ENCODE data around the gene ST3GAL6. TPM values are rescaled to one million over a fixed set of nuclear protein-coding genes. Genes with fewer than 3 reads are reported as not detected.

ST3GAL6 gene, protein sequence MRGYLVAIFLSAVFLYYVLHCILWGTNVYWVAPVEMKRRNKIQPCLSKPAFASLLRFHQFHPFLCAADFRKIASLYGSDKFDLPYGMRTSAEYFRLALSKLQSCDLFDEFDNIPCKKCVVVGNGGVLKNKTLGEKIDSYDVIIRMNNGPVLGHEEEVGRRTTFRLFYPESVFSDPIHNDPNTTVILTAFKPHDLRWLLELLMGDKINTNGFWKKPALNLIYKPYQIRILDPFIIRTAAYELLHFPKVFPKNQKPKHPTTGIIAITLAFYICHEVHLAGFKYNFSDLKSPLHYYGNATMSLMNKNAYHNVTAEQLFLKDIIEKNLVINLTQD
- total RNA-seq (2014; rRNA removed; shearing (Covaris generic)) (3.0 and 4.0 TPM in 2 replicates), total RNA-seq (2022) (0.25 and 1.1 TPM in 2 replicates), Bru-seq, nascent RNA (percentile 29 among the genes with signal in this experiment), BruChase-seq, experiment 1, labeled RNA remaining after a 6-hour chase (percentile 24 among the genes with signal in this experiment), BruChase-seq, experiment 2, labeled RNA remaining after a 2-hour chase (percentile 28 among the genes with signal in this experiment)
- long read RNA-seq, partial matches to known transcripts, result 0 of 3 reads
- long read RNA-seq, other reads (novel, unspliced or antisense), result 3 of 3 reads

DNA sequence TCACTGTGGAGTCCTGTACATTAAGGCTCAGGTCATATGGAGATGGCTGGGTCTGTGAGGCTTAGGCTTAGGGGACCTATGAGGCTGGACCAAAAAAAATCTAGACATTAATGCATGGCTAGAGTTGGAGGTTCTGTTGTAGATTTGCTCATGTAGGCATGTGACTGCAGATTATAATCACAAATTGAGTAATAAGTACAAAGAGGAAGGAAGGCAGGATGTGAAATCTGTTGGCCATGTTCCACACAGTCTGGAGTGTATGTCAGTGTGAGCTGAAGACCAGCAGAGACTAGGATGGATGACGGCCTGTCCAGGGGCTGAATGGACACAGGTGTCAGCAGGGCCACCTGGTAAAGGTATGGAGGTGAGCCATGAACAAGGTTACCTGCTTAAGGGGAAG lies at the start of gene ST3GAL6:
ST3GAL6 (plus strand) TSS at position 265 of the 400 bp plus-strand sequence. CDS start 5,101 bp downstream, outside the sequence.
- H3K36me3 ChIP-seq (ENCODE audit: insufficient read depth, low read length), result no peaks in the 10 kb centered on the region
- H3K9me2 ChIP-seq (ENCODE audit: insufficient read depth, low read length), result no peaks in the 10 kb centered on the region
- peaks cover 13% of the 10 kb centered on the region for H3K4me1 ChIP-seq (ENCODE audit: insufficient read depth, low read length, poor library complexity, severe bottlenecking)
- H3K4me3 ChIP-seq (ENCODE audit: low read depth, low read length, poor library complexity, severe bottlenecking), result peak within 1 kb of the TSS; percentile 46
- intact Hi-C loops (cut with micrococcal nuclease; ENCODE audit: unreplicated experiment), result no loop called here
- no TSS peak for BruUV-seq (replicated peaks)
- no peak for DNase-seq (ENCODE audit: low spot score)
- TF ChIP-seq, protein P1, sequence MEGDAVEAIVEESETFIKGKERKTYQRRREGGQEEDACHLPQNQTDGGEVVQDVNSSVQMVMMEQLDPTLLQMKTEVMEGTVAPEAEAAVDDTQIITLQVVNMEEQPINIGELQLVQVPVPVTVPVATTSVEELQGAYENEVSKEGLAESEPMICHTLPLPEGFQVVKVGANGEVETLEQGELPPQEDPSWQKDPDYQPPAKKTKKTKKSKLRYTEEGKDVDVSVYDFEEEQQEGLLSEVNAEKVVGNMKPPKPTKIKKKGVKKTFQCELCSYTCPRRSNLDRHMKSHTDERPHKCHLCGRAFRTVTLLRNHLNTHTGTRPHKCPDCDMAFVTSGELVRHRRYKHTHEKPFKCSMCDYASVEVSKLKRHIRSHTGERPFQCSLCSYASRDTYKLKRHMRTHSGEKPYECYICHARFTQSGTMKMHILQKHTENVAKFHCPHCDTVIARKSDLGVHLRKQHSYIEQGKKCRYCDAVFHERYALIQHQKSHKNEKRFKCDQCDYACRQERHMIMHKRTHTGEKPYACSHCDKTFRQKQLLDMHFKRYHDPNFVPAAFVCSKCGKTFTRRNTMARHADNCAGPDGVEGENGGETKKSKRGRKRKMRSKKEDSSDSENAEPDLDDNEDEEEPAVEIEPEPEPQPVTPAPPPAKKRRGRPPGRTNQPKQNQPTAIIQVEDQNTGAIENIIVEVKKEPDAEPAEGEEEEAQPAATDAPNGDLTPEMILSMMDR (conservative IDR thresholded peaks at IDR 0.05; ENCODE audit: low read length), result no peak
- peak within 1 kb of the TSS; percentile 36 for H3K4me2 ChIP-seq (ENCODE audit: low read length)
- ChIA-PET POLR2A (interaction anchor here (0.6 kb wide), 1 partner anchor 34 kb away, joined by 4 read pairs; no protein-coding TSS in a partner anchor), CTCF (ENCODE audit: unreplicated experiment) (no interaction called here)
- no peaks in the 10 kb centered on the region for H3K9me3 ChIP-seq (ENCODE audit: low read length)
- H4K20me1 ChIP-seq (ENCODE audit: insufficient read depth, low read length), result no peaks in the 10 kb centered on the region
- H3K27ac ChIP-seq (ENCODE audit: low read depth, low read length, poor library complexity, severe bottlenecking), result peak within 1 kb of the TSS; percentile 33
- H2AFZ ChIP-seq (ENCODE audit: low read length), result no peak within 1 kb of the TSS
- H3K79me2 ChIP-seq (ENCODE audit: insufficient read depth, low read depth, low read length), result no peaks in the 10 kb centered on the region

DNA sequence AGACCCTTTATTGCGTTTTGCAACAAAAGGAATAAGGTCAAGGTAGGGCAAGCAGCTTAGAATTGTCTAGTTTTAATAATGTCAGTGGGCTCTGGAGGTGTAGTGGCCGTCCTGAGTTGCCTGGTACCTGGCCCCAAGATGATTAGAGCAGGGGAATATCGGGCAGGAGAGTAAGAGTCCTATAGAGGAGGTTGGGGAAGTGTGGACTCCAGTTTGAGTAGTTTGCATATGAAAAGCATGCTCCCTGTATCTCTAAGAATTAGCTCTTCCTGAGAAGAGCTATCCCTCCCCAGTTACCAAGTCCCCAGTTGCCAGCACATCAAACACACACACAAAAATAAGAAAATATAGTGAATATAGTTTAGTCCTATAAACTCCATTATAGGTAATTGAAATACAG lies 49.2 kb upstream of the ST3GAL6 start:
- POLR2A ChIA-PET, result no interaction called here
- no peak for TF ChIP-seq EZH2phosphoT487 (IDR thresholded peaks at IDR 0.05; ENCODE audit: borderline replicate concordance, low read depth, low read length)
- TF ChIP-seq, protein P1 (conservative IDR thresholded peaks at IDR 0.05; ENCODE audit: low read length), result no peak
- Histone ChIP-seq H3K4me3 (ENCODE audit: low read depth, low read length, poor library complexity, severe bottlenecking) (no peak overlapping the region), H3K27ac (ENCODE audit: low read depth, low read length, poor library complexity, severe bottlenecking) (no peak overlapping the region), H2AFZ (ENCODE audit: low read length) (no peak overlapping the region), H3K4me2 (ENCODE audit: low read length) (no peak overlapping the region), H4K20me1 (ENCODE audit: insufficient read depth, low read length) (no peaks in the 10 kb centered on the region), H3K4me1 (ENCODE audit: insufficient read depth, low read length, poor library complexity, severe bottlenecking) (no peaks in the 10 kb centered on the region), H3K36me3 (ENCODE audit: insufficient read depth, low read length) (no peaks in the 10 kb centered on the region), H3K9me3 (ENCODE audit: low read length) (no peaks in the 10 kb centered on the region), H3K79me2 (ENCODE audit: insufficient read depth, low read depth, low read length) (no peaks in the 10 kb centered on the region), H3K9me2 (ENCODE audit: insufficient read depth, low read length) (no peaks in the 10 kb centered on the region)
- CTCF ChIA-PET (ENCODE audit: unreplicated experiment), result no interaction called here
- no TSS peak for BruUV-seq (replicated peaks)
- intact Hi-C loops (cut with micrococcal nuclease; ENCODE audit: unreplicated experiment), result no loop called here
- no peak for DNase-seq (ENCODE audit: low spot score)

DNA sequence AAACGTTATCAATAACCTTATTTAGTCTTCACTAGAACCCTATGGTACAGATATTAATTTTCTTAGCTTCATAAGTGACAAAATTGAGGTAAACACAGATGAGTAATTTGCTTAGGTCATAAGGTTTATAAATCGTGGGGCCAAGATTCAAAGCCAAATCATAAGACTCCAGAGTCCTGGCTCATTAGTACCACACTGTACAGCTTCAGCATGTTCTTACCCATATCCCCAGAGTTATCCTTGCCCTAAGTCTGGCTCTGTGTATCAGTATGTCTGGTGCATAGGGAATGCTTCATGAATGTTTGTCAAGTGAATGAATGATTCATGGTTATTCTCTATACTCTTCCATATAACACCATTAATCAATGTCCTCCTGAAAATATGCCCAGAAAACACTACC lies 45.6 kb upstream of the ST3GAL6 start:
- Histone ChIP-seq H3K36me3 (ENCODE audit: insufficient read depth, low read length) (no peaks in the 10 kb centered on the region), H3K4me1 (ENCODE audit: insufficient read depth, low read length, poor library complexity, severe bottlenecking) (no peaks in the 10 kb centered on the region), H3K4me2 (ENCODE audit: low read length) (no peak overlapping the region), H2AFZ (ENCODE audit: low read length) (no peak overlapping the region), H4K20me1 (ENCODE audit: insufficient read depth, low read length) (no peaks in the 10 kb centered on the region), H3K79me2 (ENCODE audit: insufficient read depth, low read depth, low read length) (no peaks in the 10 kb centered on the region), H3K9me2 (ENCODE audit: insufficient read depth, low read length) (no peaks in the 10 kb centered on the region), H3K27ac (ENCODE audit: low read depth, low read length, poor library complexity, severe bottlenecking) (no peak overlapping the region), H3K9me3 (ENCODE audit: low read length) (no peaks in the 10 kb centered on the region), H3K4me3 (ENCODE audit: low read depth, low read length, poor library complexity, severe bottlenecking) (no peak overlapping the region)
- BruUV-seq (replicated peaks), result no TSS peak
- intact Hi-C loops (cut with micrococcal nuclease; ENCODE audit: unreplicated experiment), result no loop called here
- TF ChIP-seq EZH2phosphoT487 (IDR thresholded peaks at IDR 0.05; ENCODE audit: borderline replicate concordance, low read depth, low read length), result no peak
- TF ChIP-seq, protein P1 (conservative IDR thresholded peaks at IDR 0.05; ENCODE audit: low read length), result no peak
- ChIA-PET POLR2A (no interaction called here), CTCF (ENCODE audit: unreplicated experiment) (no interaction called here)
- DNase-seq (ENCODE audit: low spot score), result no peak

All from OCI-LY7 (cell line).